NB4 (cell line): ENCODE results near the gene TSKU.

Source experiments
- CTCF ChIP-seq: IDR thresholded peaks from one replicate; pipeline ENCODE4 v1.5.1; 2012; ENCODE audit warnings: low read depth, low read length
- POLR2A ChIP-seq: IDR thresholded peaks from 2 replicates; pipeline ENCODE4 v1.6.1; 2011; ENCODE audit warnings: mild to moderate bottlenecking; ENCODE audit not compliant: insufficient read length; ENCODE audit errors: extremely low read depth

GRCh38 chr11:76773921-76774361 lies 9.2 kb upstream of the TSKU start:
- TF ChIP-seq POLR2A (no peak), CTCF (no peak)
